PC-3 (cell line): Measurements from ENCODE around the gene TRIM61.

Source experiments
- EZH2phosphoT487 ChIP-seq: fragments of 300-600 bp; sonication (generic); IDR thresholded peaks from 2 replicates; pipeline ENCODE4 v1.6.1; 2018; ENCODE audit warnings: mild to moderate bottlenecking, antibody characterized with exemption, low read length, borderline replicate concordance
- TF ChIP-seq, protein P1 (sequence below): fragments of 300-600 bp; sonication (generic); conservative IDR thresholded peaks from 2 replicates; pipeline ENCODE4 v1.5.1; 2017; ENCODE audit warnings: antibody characterized with exemption, low read depth, mild to moderate bottlenecking, low read length

DNA sequence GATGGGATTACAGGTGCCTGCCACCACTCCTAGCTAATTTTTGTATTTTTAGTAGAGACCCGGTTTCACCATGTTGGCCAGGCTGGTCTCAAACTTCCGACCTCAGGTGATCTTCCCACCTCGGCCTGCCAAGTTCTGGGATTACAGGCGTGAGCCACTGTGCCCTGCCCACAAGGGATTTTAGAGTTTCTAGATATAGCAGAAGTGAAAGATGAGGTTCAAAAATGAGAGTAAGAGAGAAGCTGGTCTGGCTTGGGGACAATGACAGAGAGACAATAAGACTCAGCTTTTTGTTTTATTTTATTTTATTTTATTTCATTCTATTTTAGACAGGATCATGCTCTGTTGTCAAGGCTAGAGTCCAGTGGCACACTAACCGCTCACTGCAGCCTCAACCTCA is 30.6 kb downstream of the TRIM61 start:
- TF ChIP-seq, protein P1, sequence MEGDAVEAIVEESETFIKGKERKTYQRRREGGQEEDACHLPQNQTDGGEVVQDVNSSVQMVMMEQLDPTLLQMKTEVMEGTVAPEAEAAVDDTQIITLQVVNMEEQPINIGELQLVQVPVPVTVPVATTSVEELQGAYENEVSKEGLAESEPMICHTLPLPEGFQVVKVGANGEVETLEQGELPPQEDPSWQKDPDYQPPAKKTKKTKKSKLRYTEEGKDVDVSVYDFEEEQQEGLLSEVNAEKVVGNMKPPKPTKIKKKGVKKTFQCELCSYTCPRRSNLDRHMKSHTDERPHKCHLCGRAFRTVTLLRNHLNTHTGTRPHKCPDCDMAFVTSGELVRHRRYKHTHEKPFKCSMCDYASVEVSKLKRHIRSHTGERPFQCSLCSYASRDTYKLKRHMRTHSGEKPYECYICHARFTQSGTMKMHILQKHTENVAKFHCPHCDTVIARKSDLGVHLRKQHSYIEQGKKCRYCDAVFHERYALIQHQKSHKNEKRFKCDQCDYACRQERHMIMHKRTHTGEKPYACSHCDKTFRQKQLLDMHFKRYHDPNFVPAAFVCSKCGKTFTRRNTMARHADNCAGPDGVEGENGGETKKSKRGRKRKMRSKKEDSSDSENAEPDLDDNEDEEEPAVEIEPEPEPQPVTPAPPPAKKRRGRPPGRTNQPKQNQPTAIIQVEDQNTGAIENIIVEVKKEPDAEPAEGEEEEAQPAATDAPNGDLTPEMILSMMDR, result no peak
- no peak for TF ChIP-seq EZH2phosphoT487
